IMR-90 (cell line): ENCODE results near the gene JMY. TPM values are rescaled to one million over a fixed set of nuclear protein-coding genes. Genes with fewer than 3 reads are reported as not detected.

ENCODE experiments used
- ATAC-seq: fragments of 200-7000 bp; cut with Tn5 transposase; 2 replicates; pipeline ENCODE4 v1.9.1; 2020; ENCODE audit warnings: low read depth, mild to moderate bottlenecking, moderate library complexity
- BruUV-seq: library from RNA; stranded (reverse); fragments of 400-500 nt; replicated peaks from 2 replicates; lab custom pipeline; 2021; lab: Mats Ljungman, UMichigan
- CTCF ChIA-PET: fragments of 300-600 bp; formaldehyde crosslinking; extraction: SDS; loops from one replicate; lab custom pipeline; 2021; ENCODE audit warnings: antibody characterized with exemption; lab: Yijun Ruan, JAX
- POLR2A ChIA-PET: fragments of 300-600 bp; sonication (Branson Sonifier 250); formaldehyde crosslinking; loops from one replicate; lab custom pipeline; 2022; ENCODE audit warnings: antibody characterized with exemption; ENCODE audit not compliant: unreplicated experiment; lab: Charles Lee
- DNase-seq: peaks from one replicate; pipeline ENCODE4 v3.0.0; 2013
- H2AFZ ChIP-seq: replicated peaks from 2 replicates; pipeline ENCODE3; 2013; ENCODE audit warnings: low read length, mild to moderate bottlenecking; ENCODE audit not compliant: poor library complexity
- H2AK5ac ChIP-seq: 2 replicates; pipeline ENCODE4 v1.6.1; 2013; ENCODE audit warnings: low read depth, low read length, inconsistent platforms
- H2AK9ac ChIP-seq: replicated peaks from 2 replicates; pipeline ENCODE3; 2013; ENCODE audit warnings: mild to moderate bottlenecking, low read depth, low read length, moderate library complexity; ENCODE audit not compliant: poor library complexity
- H2BK120ac ChIP-seq: 2 replicates; pipeline ENCODE4 v1.6.1; 2013; ENCODE audit warnings: low read depth, low read length, inconsistent platforms
- H2BK15ac ChIP-seq: 3 replicates; pipeline ENCODE4 v1.6.1; 2013; ENCODE audit warnings: low read depth, low read length, inconsistent platforms
- H2BK20ac ChIP-seq: 2 replicates; pipeline ENCODE4 v1.6.1; 2013; ENCODE audit warnings: low read depth, mild to moderate bottlenecking, inconsistent platforms, low read length, moderate library complexity
- H2BK5ac ChIP-seq: 2 replicates; pipeline ENCODE4 v1.6.1; 2013; ENCODE audit warnings: mild to moderate bottlenecking, low read depth, low read length, inconsistent platforms; ENCODE audit not compliant: poor library complexity, severe bottlenecking
- H3K14ac ChIP-seq: replicated peaks from 2 replicates; pipeline ENCODE4 v1.6.1; 2013; ENCODE audit warnings: low read depth, low read length, inconsistent platforms
- H3K18ac ChIP-seq: 2 replicates; pipeline ENCODE4 v1.6.1; 2013; ENCODE audit warnings: low read depth, low read length, control low read depth
- H3K23ac ChIP-seq: 2 replicates; pipeline ENCODE4 v1.6.1; 2013; ENCODE audit warnings: low read depth, low read length, inconsistent platforms
- H3K27ac ChIP-seq: 2 replicates; pipeline ENCODE4 v1.5.1; 2013; ENCODE audit warnings: mild to moderate bottlenecking, control low read depth, low read length; ENCODE audit not compliant: insufficient read depth
- H3K27me3 ChIP-seq: 2 replicates; pipeline ENCODE4 v1.6.1; 2013; ENCODE audit warnings: low read length; ENCODE audit not compliant: control insufficient read depth, insufficient read depth
- H3K36me3 ChIP-seq: 2 replicates; pipeline ENCODE4 v1.6.1; 2013; ENCODE audit warnings: low read length, mixed read lengths; ENCODE audit not compliant: control insufficient read depth, insufficient read depth
- H3K4ac ChIP-seq: 2 replicates; pipeline ENCODE4 v1.6.1; 2013; ENCODE audit warnings: low read depth, low read length, inconsistent platforms
- H3K4me1 ChIP-seq: 2 replicates; pipeline ENCODE4 v1.6.1; 2013; ENCODE audit warnings: low read length, mixed read lengths; ENCODE audit not compliant: control insufficient read depth, insufficient read depth
- H3K4me2 ChIP-seq: 2 replicates; pipeline ENCODE4 v1.6.1; 2013; ENCODE audit warnings: low read depth, mild to moderate bottlenecking, control low read depth, low read length, moderate library complexity
- H3K4me3 ChIP-seq: 2 replicates; pipeline ENCODE4 v1.5.1; 2013; ENCODE audit warnings: low read depth, mild to moderate bottlenecking, control low read depth, low read length, moderate library complexity; ENCODE audit not compliant: insufficient read depth
- H3K56ac ChIP-seq: 2 replicates; pipeline ENCODE4 v1.6.1; 2013; ENCODE audit warnings: low read length, inconsistent platforms; ENCODE audit not compliant: insufficient read depth; ENCODE audit errors: extremely low read depth
- H3K79me1 ChIP-seq, 2 experiments: 2 replicates each; pipeline ENCODE4 v1.6.1; 2013; ENCODE audit warnings: low read length in 2 of 2, inconsistent platforms in 1 of 2, low read depth in 1 of 2
- H3K9ac ChIP-seq: 2 replicates; pipeline ENCODE4 v1.6.1; 2013; ENCODE audit warnings: low read depth, low read length, control low read depth
- H3K9me1 ChIP-seq: 2 replicates; pipeline ENCODE4 v1.6.1; 2013; ENCODE audit warnings: low read length, inconsistent platforms; ENCODE audit not compliant: insufficient read depth
- H3K9me3 ChIP-seq: 2 replicates; pipeline ENCODE4 v1.6.1; 2013; ENCODE audit warnings: low read length; ENCODE audit not compliant: control insufficient read depth, insufficient read depth
- H4K20me1 ChIP-seq: 2 replicates; pipeline ENCODE4 v1.6.1; 2013; ENCODE audit warnings: low read length, inconsistent platforms; ENCODE audit not compliant: insufficient read depth
- H4K5ac ChIP-seq: 2 replicates; pipeline ENCODE4 v1.6.1; 2013; ENCODE audit warnings: mild to moderate bottlenecking, low read depth, low read length, control low read depth
- H4K8ac ChIP-seq, 2 experiments: 2 replicates each; pipeline ENCODE4 v1.6.1; 2013; ENCODE audit warnings: low read depth in 2 of 2, low read length in 2 of 2, control low read depth in 1 of 2, inconsistent platforms in 1 of 2
- H4K91ac ChIP-seq: 2 replicates; pipeline ENCODE4 v1.6.1; 2013; ENCODE audit warnings: low read depth, low read length, inconsistent platforms; ENCODE audit not compliant: insufficient read depth
- BHLHE40 ChIP-seq: fragments of 150-350 bp; IDR thresholded peaks from 2 replicates; pipeline ENCODE4 v1.6.1; 2016; ENCODE audit warnings: mild to moderate bottlenecking, low read depth, low read length
- CEBPB ChIP-seq: IDR thresholded peaks from 2 replicates; pipeline ENCODE4 v1.6.1; 2012; ENCODE audit warnings: low read depth, low read length, improper control_type of control experiment
- CHD1 ChIP-seq: IDR thresholded peaks from 2 replicates; pipeline ENCODE4 v1.6.1; 2012; ENCODE audit warnings: low read depth, low read length, improper control_type of control experiment
- FOS ChIP-seq: fragments of 150-350 bp; IDR thresholded peaks from 2 replicates; pipeline ENCODE4 v1.6.1; 2016; ENCODE audit warnings: low read depth, low read length
- MAFK ChIP-seq: IDR thresholded peaks from 2 replicates; pipeline ENCODE4 v1.6.1; 2012; ENCODE audit warnings: low read depth, low read length, improper control_type of control experiment
- MAZ ChIP-seq: IDR thresholded peaks from 2 replicates; pipeline ENCODE4 v1.6.1; 2012; ENCODE audit warnings: low read depth, mild to moderate bottlenecking, low read length, improper control_type of control experiment, moderate library complexity, borderline replicate concordance
- NFE2L2 ChIP-seq: fragments of 150-350 bp; IDR thresholded peaks from 2 replicates; pipeline ENCODE4 v1.6.1; 2016; ENCODE audit warnings: low read depth, mild to moderate bottlenecking, low read length
- RAD21 ChIP-seq: IDR thresholded peaks from 2 replicates; pipeline ENCODE4 v1.6.1; 2012; ENCODE audit warnings: low read length, improper control_type of control experiment
- RFX5 ChIP-seq: IDR thresholded peaks from 2 replicates; pipeline ENCODE4 v1.8.0; 2012; ENCODE audit warnings: low read depth, mild to moderate bottlenecking, low read length, moderate library complexity
- WGBS, 2 experiments: methylation state at CpG; one replicate each; pipeline versions ENCODE4 v1.1.5 to v1.1.7; 2013; ENCODE audit warnings: missing lambda C conversion rate in 2 of 2; ENCODE audit not compliant: insufficient read length in 1 of 2; ENCODE audit errors: extremely low coverage in 2 of 2; 5-methylcytosine and 5-hydroxymethylcytosine counted together
- dilution Hi-C: fragments of 300-500 bp; cut with HindIII; formaldehyde crosslinking; loops from one replicate; pipeline ENCODE4 v1.14.3; 2018; ENCODE audit warnings: low sequenced_read_pairs; ENCODE audit not compliant: unreplicated experiment
- in situ Hi-C: fragments of 300-500 bp; cut with MboI; formaldehyde crosslinking; loops from 3 replicates; pipeline ENCODE4 v1.14.3; 2019; ENCODE audit warnings: low sequenced_read_pairs, inconsistent platforms, mixed read lengths
- intact Hi-C: fragments of 100-400 bp; cut with micrococcal nuclease; formaldehyde crosslinking; loops from 2 replicates; pipeline ENCODE4 v1.10.0; 2022
- polyA plus RNA-seq, 3 experiments: library from polyadenylated mRNA; depleted of rRNA; stranded (reverse); fragments of >200 nt; gene quantifications; 2 replicates each; pipeline ENCODE4 v1.2.3, GENCODE V29; 2012; ENCODE audit warnings: low replicate concordance in 1 of 3
- total RNA-seq: library from RNA; depleted of rRNA; stranded (reverse); fragments of >200 nt; gene quantifications from 2 replicates; pipeline ENCODE4 v1.2.3, GENCODE V29; 2012
- TF ChIP-seq, protein P1 (sequence below): fragments of 150-350 bp; IDR thresholded peaks from 2 replicates; pipeline ENCODE4 v1.6.1; 2016; ENCODE audit warnings: low read depth, mild to moderate bottlenecking, low read length, moderate library complexity, borderline replicate concordance
- TF ChIP-seq, protein P2 (sequence below): fragments of 150-350 bp; IDR thresholded peaks from 2 replicates; pipeline ENCODE4 v1.6.1; 2017; ENCODE audit warnings: mild to moderate bottlenecking, antibody characterized with exemption, low read length, low read depth
- TF ChIP-seq, protein P3 (sequence below): conservative IDR thresholded peaks from 2 replicates; pipeline ENCODE4 v1.5.1; 2012; ENCODE audit warnings: mild to moderate bottlenecking, low read depth, low read length, improper control_type of control experiment

Gene JMY
- total and polyA plus RNA-seq, 2 of the 4 experiments (the other 2 are of a cell fraction), result 1.7 to 3.2 TPM

DNA sequence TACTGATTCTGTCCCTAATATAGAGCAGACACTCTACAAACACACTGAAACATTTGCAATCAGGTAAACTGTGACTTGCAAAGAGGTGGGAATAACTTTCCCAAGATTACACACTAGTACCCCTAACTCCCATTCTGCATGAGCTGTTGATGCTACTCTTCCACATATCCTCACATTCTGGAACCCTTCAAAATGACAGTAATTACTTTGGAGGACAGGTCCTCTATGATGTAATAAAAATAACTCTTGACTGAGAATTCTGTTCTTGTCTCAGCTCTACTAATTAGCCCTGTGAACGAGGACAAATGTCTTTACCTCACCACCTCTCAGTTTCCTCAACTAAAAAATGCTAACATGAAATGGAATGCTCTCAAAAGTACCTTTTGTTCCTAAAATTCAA is 49.5 kb upstream of the JMY start:
- H2BK15ac ChIP-seq, result no peak overlapping the region
- H4K20me1 ChIP-seq, result no peaks in the 10 kb centered on the region
- no peak overlapping the region; the same call in 1 of the 2 replicates for H3K14ac ChIP-seq
- H3K4me2 ChIP-seq, result no peak overlapping the region
- no TSS peak for BruUV-seq
- POLR2A ChIA-PET, result no interaction called here
- H2AK5ac ChIP-seq, result no peak overlapping the region
- dilution Hi-C loops, result no loop called here
- no peaks in the 10 kb centered on the region for H3K79me1 ChIP-seq
- ATAC-seq, result no peak
- H2BK5ac ChIP-seq, result no peak overlapping the region
- no peak overlapping the region for H3K23ac ChIP-seq
- intact Hi-C loops, result no loop called here
- TF ChIP-seq, protein P1, sequence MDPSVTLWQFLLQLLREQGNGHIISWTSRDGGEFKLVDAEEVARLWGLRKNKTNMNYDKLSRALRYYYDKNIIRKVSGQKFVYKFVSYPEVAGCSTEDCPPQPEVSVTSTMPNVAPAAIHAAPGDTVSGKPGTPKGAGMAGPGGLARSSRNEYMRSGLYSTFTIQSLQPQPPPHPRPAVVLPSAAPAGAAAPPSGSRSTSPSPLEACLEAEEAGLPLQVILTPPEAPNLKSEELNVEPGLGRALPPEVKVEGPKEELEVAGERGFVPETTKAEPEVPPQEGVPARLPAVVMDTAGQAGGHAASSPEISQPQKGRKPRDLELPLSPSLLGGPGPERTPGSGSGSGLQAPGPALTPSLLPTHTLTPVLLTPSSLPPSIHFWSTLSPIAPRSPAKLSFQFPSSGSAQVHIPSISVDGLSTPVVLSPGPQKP, result no peak
- TF ChIP-seq MAFK, result no peak
- no peak for TF ChIP-seq RAD21
- TF ChIP-seq, protein P2, sequence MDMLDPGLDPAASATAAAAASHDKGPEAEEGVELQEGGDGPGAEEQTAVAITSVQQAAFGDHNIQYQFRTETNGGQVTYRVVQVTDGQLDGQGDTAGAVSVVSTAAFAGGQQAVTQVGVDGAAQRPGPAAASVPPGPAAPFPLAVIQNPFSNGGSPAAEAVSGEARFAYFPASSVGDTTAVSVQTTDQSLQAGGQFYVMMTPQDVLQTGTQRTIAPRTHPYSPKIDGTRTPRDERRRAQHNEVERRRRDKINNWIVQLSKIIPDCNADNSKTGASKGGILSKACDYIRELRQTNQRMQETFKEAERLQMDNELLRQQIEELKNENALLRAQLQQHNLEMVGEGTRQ, result no peak
- TF ChIP-seq BHLHE40, result no peak
- no peak for TF ChIP-seq CHD1
- no peak for TF ChIP-seq RFX5
- TF ChIP-seq, protein P3, sequence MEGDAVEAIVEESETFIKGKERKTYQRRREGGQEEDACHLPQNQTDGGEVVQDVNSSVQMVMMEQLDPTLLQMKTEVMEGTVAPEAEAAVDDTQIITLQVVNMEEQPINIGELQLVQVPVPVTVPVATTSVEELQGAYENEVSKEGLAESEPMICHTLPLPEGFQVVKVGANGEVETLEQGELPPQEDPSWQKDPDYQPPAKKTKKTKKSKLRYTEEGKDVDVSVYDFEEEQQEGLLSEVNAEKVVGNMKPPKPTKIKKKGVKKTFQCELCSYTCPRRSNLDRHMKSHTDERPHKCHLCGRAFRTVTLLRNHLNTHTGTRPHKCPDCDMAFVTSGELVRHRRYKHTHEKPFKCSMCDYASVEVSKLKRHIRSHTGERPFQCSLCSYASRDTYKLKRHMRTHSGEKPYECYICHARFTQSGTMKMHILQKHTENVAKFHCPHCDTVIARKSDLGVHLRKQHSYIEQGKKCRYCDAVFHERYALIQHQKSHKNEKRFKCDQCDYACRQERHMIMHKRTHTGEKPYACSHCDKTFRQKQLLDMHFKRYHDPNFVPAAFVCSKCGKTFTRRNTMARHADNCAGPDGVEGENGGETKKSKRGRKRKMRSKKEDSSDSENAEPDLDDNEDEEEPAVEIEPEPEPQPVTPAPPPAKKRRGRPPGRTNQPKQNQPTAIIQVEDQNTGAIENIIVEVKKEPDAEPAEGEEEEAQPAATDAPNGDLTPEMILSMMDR, result no peak
- no peak for TF ChIP-seq FOS
- no peak for TF ChIP-seq NFE2L2
- no peak for TF ChIP-seq CEBPB
- no peak for TF ChIP-seq MAZ
- CTCF ChIA-PET, result no interaction called here
- no peaks in the 10 kb centered on the region for H3K9me3 ChIP-seq
- no peak overlapping the region for H3K27ac ChIP-seq
- peaks cover 1% of the 10 kb centered on the region; the same call in 1 of the 2 replicates for H3K27me3 ChIP-seq
- no peak overlapping the region for H4K91ac ChIP-seq
- no peak overlapping the region for H3K4ac ChIP-seq
- no peak overlapping the region for H2AFZ ChIP-seq
- no peak overlapping the region for H3K56ac ChIP-seq
- no peak overlapping the region for H4K8ac ChIP-seq
- in situ Hi-C loops, result no loop called here
- no peaks in the 10 kb centered on the region for H3K36me3 ChIP-seq
- no peak overlapping the region; the same call in 1 of the 2 replicates for H2BK120ac ChIP-seq
- no peak overlapping the region for H3K18ac ChIP-seq
- H3K9ac ChIP-seq, result no peak overlapping the region
- H3K9me1 ChIP-seq, result no peaks in the 10 kb centered on the region
- no peak overlapping the region for H4K5ac ChIP-seq
- no peak overlapping the region for H2AK9ac ChIP-seq
- no CpG with 5 or more reads among the region's 1 CpG for WGBS, 2 experiments
- no peak overlapping the region for H3K4me3 ChIP-seq
- DNase-seq, result no peak
- peaks cover 4% of the 10 kb centered on the region; the same call in 1 of the 2 replicates for H3K4me1 ChIP-seq
- peak overlapping the region; percentile 62; the same call in 1 of the 2 replicates for H2BK20ac ChIP-seq
